DMS153 treated with DMSO at 0.1 percent for 48 hours (cell line): ENCODE measurements around the gene PHTF2.

Source experiments
- DNase-seq: peaks from one replicate; lab custom pipeline; 2025; ENCODE audit not compliant: unreplicated experiment; lab: John Stamatoyannopoulos, UW

Gene PHTF2

DNA sequence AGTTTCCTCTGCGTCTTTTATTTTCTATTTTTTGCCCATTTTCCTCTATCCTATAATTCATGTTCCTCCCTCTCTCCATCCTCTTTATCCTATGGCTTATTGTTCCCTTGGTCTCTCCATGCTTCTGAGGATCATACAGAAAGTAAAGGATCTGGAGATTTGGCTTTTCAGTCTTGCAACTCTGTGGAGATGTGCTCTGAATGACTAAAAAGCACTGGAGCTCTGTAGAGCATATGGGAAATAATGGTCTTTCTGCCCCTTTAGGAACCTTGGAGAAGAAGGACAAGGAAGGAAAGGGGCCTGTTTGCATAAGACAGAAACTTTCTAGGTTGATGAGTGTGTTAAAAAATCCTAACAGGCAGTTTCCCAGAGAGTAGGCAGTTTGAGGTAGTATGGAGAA is 120.1 kb downstream of the PHTF2 start:
- no peak for DNase-seq

DNA sequence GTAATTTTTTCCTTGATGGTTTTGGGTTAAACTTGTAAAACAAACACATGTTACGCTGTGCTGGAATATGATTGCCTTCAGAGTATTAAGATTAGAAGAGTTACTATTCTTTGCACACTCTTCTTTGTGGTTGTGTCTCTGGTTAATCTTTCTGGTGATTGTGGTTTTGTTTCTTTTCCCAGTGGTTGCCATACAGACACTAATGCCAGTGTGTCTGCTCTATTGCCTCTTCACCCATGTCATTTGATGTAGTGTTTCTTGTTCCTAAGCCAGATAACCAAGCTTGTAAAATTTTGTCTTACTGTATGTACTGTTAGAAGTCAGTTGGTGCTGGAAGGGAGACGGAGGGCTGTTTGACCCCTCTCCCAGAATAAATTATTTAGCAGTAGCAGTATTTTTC is 124.8 kb downstream of the PHTF2 start:
- no peak for DNase-seq

DNA sequence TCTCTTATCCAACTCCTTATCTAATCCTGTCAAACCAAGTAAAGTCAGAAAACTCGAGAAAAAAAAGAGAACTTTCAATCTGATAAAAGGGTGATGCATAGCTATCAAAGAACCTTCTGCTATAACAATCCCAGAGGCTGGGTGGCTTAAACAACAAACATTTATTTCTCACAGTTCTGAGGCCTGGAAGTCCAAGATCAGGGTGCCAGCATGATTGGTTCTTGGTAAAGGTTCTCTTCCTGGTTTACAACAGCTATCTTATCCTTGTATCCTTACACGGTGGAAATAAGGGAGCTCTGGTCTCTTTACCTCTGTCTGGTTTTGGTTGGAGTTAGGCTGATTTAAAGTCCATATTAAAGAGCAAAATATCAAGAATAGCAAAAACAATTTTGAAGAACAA is 131.9 kb downstream of the PHTF2 start:
- no peak for DNase-seq

DNA sequence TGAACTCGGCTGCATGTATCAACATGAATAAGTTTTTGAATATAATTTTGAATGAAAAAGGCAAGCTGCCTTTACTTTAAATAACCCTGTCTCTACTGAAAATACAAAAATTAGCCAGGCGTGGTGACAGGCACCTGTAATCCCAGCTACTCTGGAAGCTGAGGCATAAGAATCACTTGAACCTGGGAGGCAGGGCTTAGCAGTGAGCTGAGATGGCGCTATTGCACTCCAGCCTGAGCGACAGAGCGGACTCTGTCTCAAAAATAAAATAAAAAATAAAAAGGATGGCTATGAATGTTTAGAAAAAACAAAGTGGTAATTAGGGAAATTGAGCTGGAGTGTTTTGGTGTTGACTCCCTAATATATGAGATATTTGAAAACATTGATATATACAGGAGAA is 133.3 kb downstream of the PHTF2 start:
- no peak for DNase-seq

DNA sequence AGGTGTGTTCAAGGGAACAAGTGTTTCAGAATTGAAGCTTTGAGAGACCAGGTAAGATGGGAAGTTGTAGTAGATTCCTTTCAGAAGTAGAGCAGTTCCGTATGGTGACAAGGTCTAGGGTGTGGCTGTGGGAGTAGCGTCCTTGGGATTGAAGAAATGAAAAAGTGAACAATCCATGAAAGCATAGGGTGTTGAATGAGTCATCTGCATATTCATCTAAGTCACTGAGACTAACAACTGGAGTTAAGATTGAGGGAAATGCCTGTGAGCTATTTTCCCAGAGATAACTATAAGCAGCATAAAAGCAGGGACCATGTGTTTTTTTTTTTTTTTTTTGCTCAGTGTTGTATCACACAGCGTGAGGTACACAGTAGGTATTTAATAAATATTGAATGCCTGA is 134.8 kb downstream of the PHTF2 start:
- no peak for DNase-seq

DNA sequence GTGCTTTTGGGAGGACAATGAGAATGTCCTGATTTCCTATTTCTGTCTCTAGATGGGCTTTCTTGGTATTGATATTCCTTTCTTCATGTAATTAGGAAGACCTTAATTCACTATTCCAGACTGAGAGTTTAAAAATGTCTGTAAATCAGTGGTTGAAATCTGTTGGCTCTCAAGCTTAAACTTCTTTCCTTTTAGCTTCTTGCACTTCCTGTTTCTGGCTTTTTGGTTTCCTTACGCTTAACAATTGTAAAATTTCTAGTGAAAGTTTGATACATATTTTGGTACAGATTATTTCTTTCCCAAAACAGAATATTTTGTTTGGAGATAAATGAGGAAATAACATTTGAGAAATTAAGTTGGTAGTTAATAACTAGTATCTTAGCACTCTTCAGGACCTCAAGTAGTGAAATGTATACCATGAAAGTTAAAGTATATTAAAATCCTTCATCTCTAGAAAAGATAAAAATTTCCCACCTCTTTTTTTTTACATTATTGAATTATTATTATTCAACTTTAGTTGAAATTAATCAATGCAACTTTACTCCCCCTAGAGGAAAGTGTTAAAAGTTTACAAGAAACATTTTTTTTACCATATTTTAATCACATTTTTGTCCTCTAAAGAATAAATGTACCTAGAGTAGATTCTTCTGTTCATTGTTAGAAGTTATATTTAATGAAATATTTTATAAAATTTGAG is 137.2 kb downstream of the PHTF2 start:
- no peak for DNase-seq

DNA sequence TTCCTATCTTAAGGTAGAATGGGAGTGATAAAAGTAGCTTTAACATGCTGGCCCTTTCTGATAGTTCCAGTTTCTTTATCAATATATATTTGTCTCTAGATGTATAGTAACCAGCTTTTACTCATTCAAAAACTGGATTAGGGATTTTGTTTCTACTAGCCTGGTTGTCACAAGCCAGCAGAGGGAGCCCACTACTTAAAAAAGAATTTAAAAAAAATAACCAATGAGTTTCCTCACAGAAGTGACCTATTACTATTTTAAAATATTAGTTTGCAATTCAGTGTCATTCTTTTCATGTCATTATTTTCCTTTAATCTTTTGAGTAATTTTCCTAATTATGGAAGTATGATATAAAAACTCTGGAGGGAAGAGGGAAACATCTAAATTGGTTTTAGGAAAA is 142.1 kb downstream of the PHTF2 start:
- DNase-seq = peak; percentile 17

DNA sequence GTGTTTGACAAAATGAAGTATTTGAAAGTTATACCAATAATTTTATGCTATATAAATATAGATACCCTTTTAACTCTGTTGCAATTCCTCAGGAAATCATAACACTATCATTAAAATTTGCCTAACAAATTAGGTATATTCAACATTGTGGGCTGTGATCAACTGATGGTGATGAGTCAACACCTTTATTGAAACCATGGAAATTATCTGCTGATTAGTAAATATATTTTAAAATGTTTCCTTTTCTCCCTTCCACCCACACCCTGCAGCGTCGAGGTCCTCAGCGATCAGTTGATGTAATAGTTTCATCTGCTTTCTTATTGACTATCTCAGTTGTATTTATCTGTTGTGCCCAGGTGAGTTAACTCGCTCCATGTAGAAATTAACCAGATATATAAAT is 143.9 kb downstream of the PHTF2 start:
- no peak for DNase-seq

DNA sequence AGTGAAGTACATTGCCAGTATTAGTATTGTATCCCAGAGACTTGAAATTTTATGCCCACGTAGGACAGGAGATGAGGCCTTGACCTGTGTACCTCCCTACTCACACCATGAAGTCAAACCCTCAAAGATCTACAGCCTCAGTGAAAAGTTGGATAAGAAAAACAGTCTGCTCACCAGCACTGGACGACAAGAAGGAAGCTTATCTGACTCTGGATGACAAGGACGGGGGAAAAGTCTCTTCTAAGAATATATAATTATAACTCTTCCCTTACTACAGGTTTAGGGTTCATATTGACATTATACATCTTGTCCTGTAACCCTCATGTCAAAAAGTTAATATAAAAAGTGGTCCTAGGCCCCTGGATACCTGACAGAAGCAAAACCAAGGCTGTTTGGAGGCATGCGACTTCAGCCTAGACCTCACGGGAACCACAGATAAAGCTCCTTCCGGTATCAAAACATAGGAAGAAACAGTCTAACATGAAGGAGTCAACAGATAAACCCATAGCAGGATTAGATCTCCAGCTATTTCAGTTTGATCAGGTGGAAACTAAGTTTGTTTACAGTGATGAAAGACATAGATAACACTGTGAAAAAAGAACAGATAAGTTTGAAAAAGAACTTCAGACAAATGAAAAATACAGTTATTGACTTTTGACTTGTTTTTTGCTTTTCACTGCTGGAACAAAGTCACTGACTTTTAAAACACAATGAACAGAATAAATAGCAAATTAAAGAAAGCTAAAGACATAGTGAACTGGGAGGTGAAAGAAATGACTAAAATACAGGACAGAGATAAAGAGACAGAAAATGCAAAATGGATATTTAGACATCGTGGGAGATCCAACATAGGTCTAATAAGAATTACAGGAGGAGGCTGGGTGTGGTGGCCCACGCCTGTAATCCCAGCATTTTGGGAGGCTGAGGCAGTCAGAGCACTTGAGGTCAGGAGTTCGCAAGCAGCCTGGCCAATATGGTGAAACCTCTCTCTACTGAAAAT is 145.9 kb downstream of the PHTF2 start:
- no peak for DNase-seq

DNA sequence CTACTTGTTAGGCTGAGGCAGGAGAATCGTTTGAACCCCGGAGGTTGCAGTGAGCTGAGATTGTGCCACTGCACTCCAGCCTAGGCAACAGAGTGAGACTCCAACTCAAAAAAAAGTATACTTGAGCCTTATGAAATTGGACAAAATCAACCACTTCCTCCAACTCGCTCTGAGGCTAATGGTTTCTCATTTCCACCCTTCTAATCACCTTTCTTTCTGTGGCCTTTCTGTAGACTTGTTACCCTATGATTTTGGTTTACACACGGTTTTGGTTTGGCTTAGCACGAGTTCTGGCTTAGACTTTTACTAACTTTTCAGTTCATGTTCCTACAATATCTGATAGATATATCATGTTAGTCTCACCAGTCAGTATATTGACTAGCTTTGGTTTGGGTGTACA is 152.0 kb downstream of the PHTF2 start:
- no peak for DNase-seq

DNA sequence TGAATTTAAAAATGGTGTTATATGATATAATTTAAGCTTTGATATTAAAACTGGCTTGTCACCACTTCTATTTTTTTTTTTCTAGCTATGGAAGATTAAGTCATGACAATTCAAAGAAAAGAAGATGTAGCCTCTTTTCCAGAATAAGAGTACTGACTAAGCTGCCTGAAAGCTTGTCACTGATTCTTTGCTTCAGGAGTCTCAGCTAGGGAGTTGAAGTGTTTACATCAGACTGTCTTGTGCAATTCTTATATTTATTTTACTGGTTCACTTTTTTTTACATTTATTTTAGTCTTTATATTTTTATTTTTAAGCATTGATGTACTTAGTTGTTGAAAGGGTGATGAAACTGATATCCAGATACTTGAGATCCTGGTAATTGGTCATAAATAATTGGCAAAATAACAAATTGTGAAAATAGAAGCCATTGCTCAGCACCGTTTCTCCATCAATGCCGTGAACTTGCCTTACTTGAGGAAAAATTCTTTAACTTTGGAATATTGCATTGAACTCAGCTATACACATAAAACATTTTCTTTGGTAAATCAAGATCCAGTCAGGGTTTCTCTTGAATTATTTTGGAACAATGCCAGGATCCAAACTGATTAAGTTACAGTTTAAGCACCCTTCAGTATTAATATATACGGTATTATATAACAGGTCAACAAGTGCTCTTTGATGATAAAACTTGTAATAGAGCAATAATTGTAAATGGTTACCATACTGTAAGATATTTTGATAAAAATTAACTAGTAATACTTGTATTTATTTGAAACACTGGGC is 156.4 kb downstream of the PHTF2 start:
- no peak for DNase-seq

DNA sequence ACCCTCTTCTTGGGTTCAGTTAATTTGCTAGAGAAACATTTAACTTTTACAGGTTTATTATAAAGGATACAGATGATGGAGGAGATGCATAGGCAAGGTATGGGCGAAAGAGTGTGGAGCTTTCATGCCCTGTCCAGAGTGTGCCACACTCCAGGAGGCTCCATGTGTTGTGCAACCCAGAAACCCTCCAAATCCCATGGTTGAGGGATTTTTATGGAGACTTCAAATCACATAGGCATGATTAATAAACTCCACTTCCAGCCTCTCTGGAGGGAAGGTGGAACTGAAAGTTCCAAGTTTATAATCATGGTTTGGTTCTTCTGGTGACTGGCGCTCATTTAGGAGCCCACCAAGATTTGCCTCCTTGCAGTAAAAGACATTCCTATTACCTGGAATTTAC is 159.9 kb downstream of the PHTF2 start:
- no peak for DNase-seq

DNA sequence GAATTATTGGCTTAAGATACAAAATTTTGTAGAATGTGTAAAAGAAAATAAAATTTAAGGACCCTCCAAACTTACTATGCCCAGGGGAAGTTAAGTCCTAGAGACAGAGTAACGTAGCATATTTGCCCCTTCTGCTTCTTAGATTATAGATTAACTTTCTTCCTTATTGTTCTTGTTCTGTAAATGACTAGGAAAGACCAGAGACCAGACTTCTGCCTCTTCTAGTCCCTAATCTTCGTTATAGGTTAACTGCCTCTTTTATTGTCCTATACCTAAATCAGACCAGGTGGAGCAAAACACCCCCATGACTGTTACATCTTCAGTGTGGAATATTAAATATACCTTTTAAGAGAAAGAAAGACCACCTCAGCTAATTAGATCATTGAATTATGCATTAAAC is 160.5 kb downstream of the PHTF2 start:
- no peak for DNase-seq

DNA sequence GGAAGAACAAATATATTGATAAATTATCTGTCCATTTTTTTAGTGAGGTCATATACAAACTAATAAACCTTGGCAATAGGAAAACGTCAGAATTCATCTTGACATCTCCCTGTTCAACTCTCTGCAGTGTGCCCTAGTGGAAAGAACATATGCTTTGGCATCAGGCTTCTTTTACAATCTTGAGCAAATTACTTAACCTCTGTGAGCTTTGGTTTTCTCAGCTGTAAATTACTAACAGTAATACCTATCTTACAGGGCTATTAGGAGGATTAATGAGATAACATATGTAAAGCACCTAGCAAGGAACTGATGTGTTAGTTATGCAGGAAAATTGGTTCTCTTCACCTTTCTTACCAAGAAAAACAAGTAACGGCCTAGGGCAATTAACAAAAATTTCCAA is 161.8 kb downstream of the PHTF2 start:
- no peak for DNase-seq

DNA sequence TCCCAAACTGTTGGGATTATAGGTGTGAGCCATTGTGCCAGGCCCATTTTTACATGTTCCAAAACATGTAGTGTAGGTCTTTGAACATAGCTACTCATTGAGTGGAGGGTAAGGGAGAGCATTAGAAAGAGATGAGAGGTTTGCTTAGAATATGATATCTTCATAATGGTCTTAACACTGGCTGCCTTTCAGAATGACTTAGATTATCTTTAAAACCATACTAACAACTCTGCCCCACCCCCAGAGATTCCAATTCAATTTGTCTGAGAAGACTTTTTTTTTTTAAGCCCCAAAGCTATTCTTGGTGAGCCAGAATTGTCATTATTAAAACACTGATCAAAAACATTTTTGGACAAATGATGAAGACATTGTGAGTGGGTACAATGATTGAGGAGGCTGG is 168.9 kb downstream of the PHTF2 start:
- no peak for DNase-seq

DNA sequence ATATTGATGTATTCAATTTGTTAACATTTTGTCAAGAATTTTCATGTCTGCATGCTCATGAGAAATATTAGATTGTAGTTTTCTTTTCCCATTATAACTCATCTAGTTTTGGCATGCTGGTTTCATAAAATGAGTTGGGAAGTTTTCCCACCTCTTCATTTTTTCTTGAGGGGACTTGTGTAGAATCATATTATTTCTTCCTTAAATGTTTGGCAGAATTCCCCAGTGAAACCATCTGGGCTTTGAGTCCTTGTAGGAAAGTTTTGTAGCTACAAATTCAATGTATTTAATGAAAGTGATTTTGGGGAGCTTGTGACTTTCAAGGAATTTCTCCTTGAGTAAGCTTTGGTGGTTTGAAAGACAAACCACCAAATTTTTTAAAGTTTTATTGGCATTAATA is 173.2 kb downstream of the PHTF2 start:
- DNase-seq = no peak

DNA sequence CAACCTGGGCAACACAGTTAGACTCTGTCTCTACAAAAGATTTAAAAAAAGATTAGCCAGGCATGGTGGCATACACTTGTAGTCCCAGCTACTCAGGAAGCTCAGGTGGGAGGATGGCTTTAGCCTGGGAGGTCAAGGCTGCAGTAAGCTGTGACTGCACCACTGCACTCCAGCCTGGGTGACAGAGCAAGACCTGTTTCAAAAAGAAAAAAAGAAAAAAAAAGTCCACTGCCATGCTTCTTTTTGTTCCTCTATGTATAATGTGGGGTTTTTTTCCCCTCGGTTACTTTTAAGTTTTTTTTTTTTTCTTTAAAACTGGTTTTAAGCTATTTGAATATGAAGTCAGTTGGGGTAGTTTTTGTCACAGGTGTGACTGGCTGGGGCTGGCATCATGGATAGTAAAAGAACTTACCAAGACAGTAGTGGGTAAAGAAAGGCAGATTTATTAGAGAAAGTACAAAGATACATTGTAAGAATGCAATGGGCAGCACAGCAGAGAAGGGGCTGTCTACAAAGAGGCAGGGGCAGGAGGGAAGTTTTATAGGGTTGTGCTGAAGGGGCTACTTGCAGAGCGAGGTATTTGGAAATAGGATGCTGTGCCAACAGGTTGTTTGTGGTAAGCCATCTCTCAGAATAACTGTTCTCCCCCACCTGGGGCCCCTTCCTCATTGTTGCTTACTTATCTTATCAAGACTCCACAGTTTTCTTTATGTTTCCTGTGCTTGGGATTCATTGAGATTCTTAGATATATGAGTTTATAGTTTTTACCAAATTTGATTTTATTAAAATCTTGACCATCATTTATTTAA is 177.3 kb downstream of the PHTF2 start:
- DNase-seq = no peak

DNA sequence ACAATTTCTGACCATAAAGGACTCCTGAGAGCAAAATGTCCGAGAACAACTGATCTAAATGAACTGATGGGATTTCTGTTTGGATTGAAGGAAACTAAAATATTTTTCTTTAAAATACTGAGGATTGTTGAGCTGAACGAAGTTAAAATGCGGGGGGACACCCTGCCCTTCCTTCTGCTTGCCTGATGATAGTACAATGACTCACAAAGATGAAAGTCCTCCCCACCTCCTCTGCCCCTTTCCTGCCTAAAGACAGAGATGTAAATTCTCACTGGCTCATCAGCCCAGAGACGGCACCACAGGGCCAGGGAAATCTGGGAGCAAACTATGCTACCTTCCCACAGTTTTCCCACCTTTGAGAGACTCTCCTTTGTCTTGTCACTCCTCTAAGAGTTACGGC is 180.6 kb downstream of the PHTF2 start:
- no peak for DNase-seq

DNA sequence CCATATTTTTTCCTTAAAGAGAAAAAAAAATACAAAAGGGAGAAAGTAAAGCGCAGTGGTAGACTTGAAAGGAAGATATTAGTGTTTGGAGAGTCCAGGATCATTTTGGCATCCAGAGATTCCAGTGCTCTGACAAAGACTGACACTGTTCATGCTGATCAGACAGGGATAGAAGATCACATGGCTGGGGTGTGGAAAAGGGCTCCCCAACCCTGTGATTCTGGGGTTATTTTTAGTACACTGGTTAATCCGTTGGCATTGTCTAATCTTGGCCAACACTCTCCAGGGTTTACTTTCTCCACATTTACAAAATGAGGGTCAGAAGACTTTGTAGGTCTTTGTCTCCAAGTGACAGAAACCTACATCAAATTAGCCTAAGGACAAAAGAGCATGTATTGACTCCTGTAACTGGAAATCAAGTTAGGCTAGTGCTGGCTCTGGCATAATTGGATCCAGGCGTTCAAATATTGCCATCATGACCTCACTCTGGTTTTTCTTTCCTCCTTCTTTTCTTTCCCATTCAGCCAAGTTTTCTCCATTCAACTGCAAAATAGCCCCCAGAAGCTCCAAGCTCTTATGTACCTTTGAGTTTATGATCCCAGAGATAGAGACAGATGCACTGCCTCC is 181.6 kb downstream of the PHTF2 start:
- no peak for DNase-seq

DNA sequence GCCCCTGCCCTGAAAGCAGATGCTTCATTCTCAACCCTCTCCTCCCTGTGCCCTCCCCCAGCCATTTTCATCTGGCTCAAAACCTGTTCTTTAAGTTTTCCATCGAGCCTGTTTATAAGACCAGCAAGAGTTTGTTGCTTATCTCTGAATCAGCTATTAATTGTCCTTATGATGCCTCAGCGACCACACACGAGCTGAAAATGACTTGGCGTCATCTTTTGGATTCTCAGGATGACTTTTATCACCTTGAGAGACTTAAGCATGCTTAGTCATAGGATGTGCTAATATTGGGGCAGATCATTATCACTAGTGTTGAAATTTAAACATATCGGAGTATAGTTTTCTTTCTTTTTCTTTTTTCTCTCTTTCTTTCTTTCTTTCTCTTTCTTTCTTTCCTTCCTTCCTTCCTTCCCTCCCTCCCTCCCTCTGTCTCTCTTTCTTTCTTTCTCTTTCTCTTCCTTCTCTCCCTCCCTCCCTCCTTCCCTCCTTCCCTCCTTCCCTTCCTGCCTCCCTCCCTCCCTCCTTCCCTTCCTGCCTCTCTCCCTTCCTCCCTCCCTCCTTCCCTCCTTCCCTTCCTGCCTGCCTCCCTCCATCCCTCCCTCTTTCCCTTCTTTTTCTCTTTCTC is 184.5 kb downstream of the PHTF2 start:
- no peak for DNase-seq
